HG02798 (cell line): Measurements from ENCODE around the gene ANXA10.
"Not testable (repeated sequence)": the region's sequence is repeated elsewhere in the genome, so short reads cannot be mapped to it uniquely, and the experiment has no call there.

ENCODE experiments used
- ATAC-seq: cut with Tn5 transposase; IDR thresholded peaks from one replicate; pipeline ENCODE4 v1.9.1; 2021; ENCODE audit warnings: mild to moderate bottlenecking; ENCODE audit not compliant: unreplicated experiment, poor library complexity

The ANXA10 gene

GRCh38 chr4:168113059-168113458 is 20.7 kb downstream of the ANXA10 start:
- ATAC-seq, result not testable (repeated sequence)

- no peak for ATAC-seq
Observed at GRCh38 chr4:168118116-168118655, 25.8 kb downstream of the ANXA10 start.

- ATAC-seq, result no peak
Observed at GRCh38 chr4:168119100-168119499, 26.8 kb downstream of the ANXA10 start.

- no peak for ATAC-seq
Observed at GRCh38 chr4:168119890-168120289, 27.6 kb downstream of the ANXA10 start.

- ATAC-seq, result no peak
Observed at GRCh38 chr4:168120811-168121210, 28.5 kb downstream of the ANXA10 start.

- ATAC-seq, result no peak
Observed at GRCh38 chr4:168124008-168124641, 31.8 kb downstream of the ANXA10 start.

- no peak for ATAC-seq
Observed at GRCh38 chr4:168126952-168127351, 34.6 kb downstream of the ANXA10 start.

GRCh38 chr4:168128601-168129000 is 36.3 kb downstream of the ANXA10 start:
- ATAC-seq, result no peak

GRCh38 chr4:168129046-168129772 is 36.9 kb downstream of the ANXA10 start:
- ATAC-seq, result no peak

GRCh38 chr4:168129802-168130201 is 37.5 kb downstream of the ANXA10 start:
- no peak for ATAC-seq

GRCh38 chr4:168131196-168131595 is 38.9 kb downstream of the ANXA10 start:
- ATAC-seq, result no peak

GRCh38 chr4:168134651-168135050 is 42.3 kb downstream of the ANXA10 start:
- ATAC-seq, result no peak

GRCh38 chr4:168135860-168136259 is 43.5 kb downstream of the ANXA10 start:
- ATAC-seq, result not testable (repeated sequence)

GRCh38 chr4:168137695-168138094 is 45.4 kb downstream of the ANXA10 start:
- not testable (repeated sequence) for ATAC-seq

- ATAC-seq, result no peak
Observed at GRCh38 chr4:168138143-168138542, 45.8 kb downstream of the ANXA10 start.

GRCh38 chr4:168139336-168139735 is 47.0 kb downstream of the ANXA10 start:
- ATAC-seq, result no peak

GRCh38 chr4:168141733-168142132 is 49.4 kb downstream of the ANXA10 start:
- no peak for ATAC-seq

GRCh38 chr4:168143601-168144000 is 51.3 kb downstream of the ANXA10 start:
- ATAC-seq, result no peak

GRCh38 chr4:168150420-168151050 is 58.2 kb downstream of the ANXA10 start:
- ATAC-seq, result no peak

GRCh38 chr4:168151327-168151726 is 59.0 kb downstream of the ANXA10 start:
- ATAC-seq, result no peak

- no peak for ATAC-seq
Observed at GRCh38 chr4:168152837-168153500, 60.6 kb downstream of the ANXA10 start.
